ENCODE data around the gene CCM2L.

CCM2L gene

GRCh38 chr20:31996996-31997395, 13.2 kb upstream of the CCM2L start:
- DNase-seq = no peak

GRCh38 chr20:31998246-31998645, 12.0 kb upstream of the CCM2L start:
- no peak for DNase-seq

- DNase-seq = no peak
Measured at GRCh38 chr20:32003325-32003724, 6.9 kb upstream of the CCM2L start.

GRCh38 chr20:32004963-32005362, 5.3 kb upstream of the CCM2L start:
- DNase-seq = no peak

- DNase-seq = no peak
Measured at GRCh38 chr20:32006053-32006452, 4.2 kb upstream of the CCM2L start.

GRCh38 chr20:32006841-32007786, 3.1 kb upstream of the CCM2L start:
- no peak for DNase-seq

- no peak for DNase-seq
Measured at GRCh38 chr20:32007787-32008616, 2.2 kb upstream of the CCM2L start.

GRCh38 chr20:32009564-32009963, 674 bp upstream of the CCM2L start:
- no peak for DNase-seq

GRCh38 chr20:32010666-32011065, 428 bp downstream of the CCM2L start:
- DNase-seq = no peak

- no peak for DNase-seq
Measured at GRCh38 chr20:32012159-32012688, 2.0 kb downstream of the CCM2L start.

- DNase-seq = no peak
Measured at GRCh38 chr20:32013326-32013725, 3.1 kb downstream of the CCM2L start.

GRCh38 chr20:32017711-32018251, 7.5 kb downstream of the CCM2L start:
- DNase-seq = peak; percentile 25

- peak; percentile 23 for DNase-seq
Measured at GRCh38 chr20:32018269-32019155, 8.3 kb downstream of the CCM2L start.

GRCh38 chr20:32019156-32019510, 8.9 kb downstream of the CCM2L start:
- DNase-seq = no peak

GRCh38 chr20:32019563-32020463, 9.6 kb downstream of the CCM2L start:
- DNase-seq = no peak

GRCh38 chr20:32021091-32021490, 10.9 kb downstream of the CCM2L start:
- DNase-seq = no peak

- no peak for DNase-seq
Measured at GRCh38 chr20:32024683-32025295, 14.6 kb downstream of the CCM2L start.

GRCh38 chr20:32027643-32028042, 17.4 kb downstream of the CCM2L start:
- no peak for DNase-seq

GRCh38 chr20:32028647-32029372, 18.6 kb downstream of the CCM2L start:
- no peak for DNase-seq

- no peak for DNase-seq
Measured at GRCh38 chr20:32029561-32029960, 19.3 kb downstream of the CCM2L start.
